GM21737 (cell line): Measurements from ENCODE around the gene KRTAP10-3.
"Not testable (repeated sequence)": the region's sequence is repeated elsewhere in the genome, so short reads cannot be mapped to it uniquely, and the experiment has no call there.

ENCODE experiments used
- ATAC-seq: cut with Tn5 transposase; IDR thresholded peaks from one replicate; pipeline ENCODE4 v1.9.1; 2021; ENCODE audit warnings: mild to moderate bottlenecking, moderate library complexity; ENCODE audit not compliant: unreplicated experiment

The KRTAP10-3 gene

DNA sequence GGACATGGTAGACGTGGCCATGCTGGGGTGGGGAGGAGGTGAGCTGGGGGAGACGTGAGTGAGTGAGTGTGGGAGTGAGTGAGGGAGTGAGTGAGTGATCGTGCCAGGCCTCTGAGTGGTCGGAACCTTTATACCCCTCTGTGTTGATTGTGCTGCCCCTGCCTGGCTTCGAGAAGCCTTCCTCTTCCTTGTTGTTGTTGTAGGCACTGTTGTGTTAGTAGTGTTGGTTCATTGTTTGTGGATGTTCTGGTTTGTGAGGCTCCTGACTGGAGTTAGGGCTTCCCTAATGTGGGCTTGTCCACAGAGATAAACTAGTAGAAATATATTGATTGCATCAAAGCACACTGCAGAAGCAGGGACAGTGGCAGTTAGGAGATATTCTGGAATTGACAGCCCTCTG is at the start of gene KRTAP10-3:
Gene KRTAP10-3 (minus strand): TSS at position 101 of the 400 bp plus-strand sequence. CDS start 80 bp downstream, at position 21.
- no peak for ATAC-seq

DNA sequence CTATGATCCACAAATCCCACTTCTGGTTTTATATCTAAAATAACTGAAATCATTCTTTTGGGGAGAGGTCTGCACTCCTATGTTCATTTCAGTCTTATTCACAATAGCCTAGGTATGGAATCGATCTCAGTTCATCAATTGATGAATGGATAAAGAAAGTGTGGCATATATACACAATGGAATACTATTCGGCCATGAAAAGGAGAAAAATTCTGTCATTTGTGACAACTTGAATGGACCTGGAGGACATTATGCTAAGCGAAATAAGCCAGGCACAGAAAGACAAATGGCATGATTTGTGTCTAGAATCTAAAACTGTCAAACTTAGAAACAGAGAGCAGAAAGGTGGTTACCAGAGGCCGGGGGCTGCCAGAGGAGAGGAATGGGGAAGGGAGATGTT is 47.9 kb upstream of the KRTAP10-3 start:
- no peak for ATAC-seq

DNA sequence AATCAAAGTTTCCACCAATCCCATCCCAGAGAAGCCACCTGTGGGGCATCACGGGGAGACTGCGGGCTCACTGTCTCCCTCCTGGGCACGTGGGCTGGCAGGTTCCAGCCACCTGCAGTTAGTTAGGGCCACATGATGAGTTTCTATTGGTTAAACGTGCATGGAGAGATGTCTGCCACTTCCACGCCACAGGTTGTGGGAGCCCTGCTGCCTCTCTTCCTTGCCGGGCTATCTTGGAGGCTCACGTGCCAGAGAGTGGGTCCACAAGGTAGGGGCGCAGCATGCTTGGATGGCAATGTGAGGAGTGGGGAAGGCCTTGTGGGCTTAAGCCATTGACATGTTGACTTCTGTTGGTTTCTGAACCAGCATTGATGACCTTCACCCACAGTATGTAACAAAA is 45.3 kb upstream of the KRTAP10-3 start:
- no peak for ATAC-seq

GRCh38 chr21:44603109-44603875 is 44.7 kb upstream of the KRTAP10-3 start:
- no peak for ATAC-seq

DNA sequence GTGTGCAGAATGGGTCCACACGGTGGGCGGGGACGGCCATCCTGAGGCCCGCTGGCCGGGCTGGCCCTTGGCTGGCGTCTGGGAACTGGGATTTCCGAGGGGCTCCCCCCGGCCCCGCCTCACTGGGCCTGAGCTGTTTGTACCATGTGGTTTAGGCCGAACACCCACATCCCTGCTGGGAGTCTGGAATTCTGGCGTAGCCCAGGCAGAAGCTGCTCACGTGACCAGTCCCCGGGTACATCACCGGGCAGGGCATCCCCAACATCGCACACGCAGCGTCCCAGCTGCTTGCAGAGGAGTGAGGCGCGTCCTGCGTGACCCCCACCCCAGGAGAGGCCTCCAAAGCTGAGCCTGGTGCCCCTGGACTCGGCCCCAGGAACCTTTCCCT is 43.9 kb upstream of the KRTAP10-3 start:
- ATAC-seq = no peak

DNA sequence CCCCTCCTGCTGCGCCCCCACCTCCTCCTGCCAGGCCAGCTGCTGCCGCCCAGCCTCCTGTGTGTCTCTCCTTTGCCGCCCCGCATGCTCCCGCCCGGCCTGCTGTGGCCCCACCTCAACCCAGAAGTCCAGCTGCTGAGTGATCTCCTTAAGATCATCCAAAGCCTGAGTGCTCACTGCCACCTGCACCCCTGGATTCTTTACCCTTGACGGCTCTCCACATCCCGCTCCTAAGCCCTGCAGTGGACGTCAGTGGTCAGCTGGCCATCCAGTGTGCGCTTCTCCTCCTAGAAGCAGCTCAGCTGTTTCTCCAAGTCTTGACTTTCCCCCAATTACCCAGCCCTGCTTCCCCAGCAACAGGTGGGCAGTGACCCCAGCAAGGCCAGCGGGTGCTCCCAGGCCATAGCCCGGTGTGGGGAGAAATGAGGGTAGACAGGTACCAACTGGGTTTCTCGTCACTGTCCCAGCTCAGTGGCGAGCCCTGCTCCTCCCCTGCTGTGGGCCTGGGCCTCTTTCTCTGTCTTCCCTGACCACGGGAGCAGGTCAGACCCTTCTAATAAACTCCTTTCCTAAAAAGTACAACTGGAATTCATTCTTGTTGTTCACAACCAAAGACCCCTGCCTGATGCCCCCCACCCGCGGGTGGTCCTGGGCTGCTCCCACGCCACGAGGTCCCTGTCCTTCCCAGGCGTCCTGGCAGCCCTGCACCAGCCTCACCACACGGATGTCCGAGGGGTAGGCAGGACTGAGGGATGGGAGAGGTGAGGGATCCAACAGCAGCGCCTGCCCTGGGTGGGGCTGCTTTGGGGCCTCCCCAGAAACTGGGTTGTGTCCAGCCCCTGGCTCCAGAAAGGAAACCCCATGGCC is 43.2 kb upstream of the KRTAP10-3 start:
- ATAC-seq = no peak

- not testable (repeated sequence) for ATAC-seq
These were observed 42.5 kb upstream of the KRTAP10-3 start for GRCh38 chr21:44601091-44601490.

DNA sequence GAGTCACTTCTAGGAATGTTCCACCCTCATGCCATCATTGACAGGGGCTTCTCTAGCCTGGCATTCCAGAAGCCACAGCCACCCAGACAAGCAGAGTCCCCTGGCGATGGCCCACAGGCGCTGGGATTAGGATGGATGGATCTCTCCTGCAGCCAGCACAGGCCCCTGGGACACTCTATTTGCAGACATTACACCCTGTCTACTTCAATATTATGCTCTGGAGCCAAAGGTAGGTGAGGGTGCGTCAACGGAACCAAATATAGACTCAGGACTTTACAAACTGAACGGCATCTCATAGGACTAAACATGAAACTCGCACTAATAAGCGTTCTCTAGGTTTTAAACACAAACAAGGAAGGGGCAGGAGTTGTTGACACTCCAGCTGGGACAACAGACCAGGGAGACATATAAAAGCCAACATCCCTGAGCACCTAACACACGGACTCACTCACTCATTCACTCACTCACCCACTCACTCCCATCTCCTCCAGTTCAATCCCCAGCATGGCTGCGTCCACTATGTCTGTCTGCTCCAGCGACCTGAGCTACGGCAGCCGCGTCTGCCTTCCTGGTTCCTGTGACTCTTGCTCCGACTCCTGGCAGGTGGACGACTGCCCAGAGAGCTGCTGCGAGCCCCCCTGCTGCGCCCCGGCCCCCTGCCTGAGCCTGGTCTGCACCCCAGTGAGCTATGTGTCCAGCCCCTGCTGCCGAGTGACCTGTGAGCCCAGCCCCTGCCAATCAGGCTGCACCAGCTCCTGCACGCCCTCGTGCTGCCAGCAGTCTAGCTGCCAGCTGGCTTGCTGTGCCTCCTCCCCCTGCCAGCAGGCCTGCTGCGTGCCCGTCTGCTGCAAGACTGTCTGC is 41.8 kb upstream of the KRTAP10-3 start, which contains the start of gene KRTAP10-7:
Gene KRTAP10-7 (plus strand): TSS at position 480 of the 861 bp plus-strand sequence. CDS start 25 bp downstream, at position 505.
- ATAC-seq = not testable (repeated sequence)

GRCh38 chr21:44599264-44600029 is 40.9 kb upstream of the KRTAP10-3 start:
- no peak for ATAC-seq

GRCh38 chr21:44598061-44598460 is 39.5 kb upstream of the KRTAP10-3 start:
- no peak for ATAC-seq

DNA sequence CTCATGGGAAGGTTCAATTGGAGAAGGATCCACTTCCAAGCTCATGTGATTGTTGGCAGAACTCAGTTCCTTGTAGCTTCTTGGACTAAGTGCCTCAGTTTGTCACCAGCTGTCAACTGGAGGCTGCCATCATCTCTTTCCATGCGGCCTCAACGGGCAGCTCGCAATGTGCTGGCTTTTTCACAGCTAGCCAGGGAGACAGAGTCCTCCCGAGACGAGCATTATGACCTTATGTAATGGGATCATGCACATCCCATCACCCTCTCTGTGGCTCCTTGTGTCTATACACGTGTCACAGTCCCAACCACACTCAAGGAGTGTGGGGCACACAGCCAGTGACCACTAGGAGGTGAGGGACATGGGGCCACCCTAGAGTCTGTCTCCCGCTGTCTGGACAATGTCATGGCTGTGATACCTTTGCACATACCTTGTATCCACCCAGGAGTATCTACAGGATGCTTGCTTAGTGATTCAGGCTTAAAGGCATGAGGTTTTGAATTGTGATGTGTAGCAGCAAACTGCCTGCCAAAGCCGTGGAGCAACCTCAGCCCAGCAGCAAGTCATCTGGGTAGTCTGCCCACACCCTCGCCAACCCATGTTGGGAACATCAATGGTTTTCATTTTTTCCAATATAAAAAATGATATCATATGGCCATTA is 37.6 kb upstream of the KRTAP10-3 start:
- no peak for ATAC-seq

DNA sequence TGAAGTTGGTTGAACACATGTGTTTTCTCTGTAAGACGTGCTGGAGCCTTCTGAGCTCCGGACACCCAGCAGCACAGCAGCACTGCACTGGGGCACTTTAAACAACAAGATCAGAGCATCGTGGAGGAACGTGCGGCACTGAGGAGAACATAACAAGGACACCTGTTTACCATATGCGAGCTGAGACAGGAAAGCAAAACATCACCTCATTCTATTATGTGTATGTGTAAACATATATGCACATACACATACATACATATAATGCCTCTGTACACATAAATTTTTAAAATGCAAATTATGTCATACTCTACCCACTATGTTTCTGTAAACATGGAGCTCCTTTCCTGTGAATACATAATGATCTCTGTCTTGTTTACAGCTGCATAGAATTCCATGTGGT is 36.9 kb upstream of the KRTAP10-3 start:
- no peak for ATAC-seq

- ATAC-seq = no peak
These were observed 35.9 kb upstream of the KRTAP10-3 start for GRCh38 chr21:44594406-44594916.

GRCh38 chr21:44593598-44594405 is 35.2 kb upstream of the KRTAP10-3 start:
- ATAC-seq = no peak

DNA sequence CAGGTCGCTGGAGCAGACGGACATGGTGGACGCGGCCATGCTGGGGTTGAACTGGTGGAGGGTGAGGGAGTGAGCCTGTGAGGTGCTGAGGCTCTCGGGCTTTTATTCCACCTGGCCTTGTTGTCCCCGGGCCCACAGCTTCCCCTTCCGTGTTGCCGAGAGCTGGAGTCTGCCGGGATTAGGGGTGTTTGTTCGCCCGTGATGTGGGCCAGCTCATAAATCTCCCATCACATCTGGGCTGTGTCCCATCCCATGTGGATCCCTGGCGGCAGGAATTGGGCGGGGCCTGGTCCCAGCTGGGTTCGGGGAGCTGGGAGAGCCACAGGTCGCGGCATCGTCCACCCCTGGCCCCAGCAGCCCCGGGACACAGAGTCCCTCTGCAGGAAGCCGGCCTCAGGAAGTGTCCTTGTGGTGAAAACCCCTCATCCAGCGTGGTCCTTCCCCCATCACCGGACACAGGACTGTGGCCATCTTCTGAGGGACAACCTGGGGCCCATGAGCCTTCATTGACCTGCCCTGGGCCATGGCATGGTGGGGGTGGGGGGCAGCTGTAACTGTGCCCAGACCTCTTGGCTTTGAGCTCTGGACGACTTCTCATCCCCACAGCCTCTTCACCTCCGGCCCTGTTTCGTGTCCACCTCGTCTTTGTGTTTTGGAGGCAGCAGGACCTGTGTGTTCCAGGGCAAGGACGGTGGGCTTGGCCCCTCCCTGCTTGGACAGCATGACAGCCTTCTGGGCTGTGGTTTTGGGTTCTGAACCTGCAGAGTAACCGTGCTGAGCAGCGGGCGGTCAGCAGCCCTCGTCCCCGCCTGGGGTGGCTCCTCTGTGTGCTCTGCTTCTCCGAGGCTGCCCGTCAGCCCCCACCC is 34.1 kb upstream of the KRTAP10-3 start, which contains the start of gene KRTAP10-6:
Gene KRTAP10-6 (minus strand): TSS at position 60 of the 866 bp plus-strand sequence. CDS start 21 bp downstream, at position 39.
- no peak for ATAC-seq

DNA sequence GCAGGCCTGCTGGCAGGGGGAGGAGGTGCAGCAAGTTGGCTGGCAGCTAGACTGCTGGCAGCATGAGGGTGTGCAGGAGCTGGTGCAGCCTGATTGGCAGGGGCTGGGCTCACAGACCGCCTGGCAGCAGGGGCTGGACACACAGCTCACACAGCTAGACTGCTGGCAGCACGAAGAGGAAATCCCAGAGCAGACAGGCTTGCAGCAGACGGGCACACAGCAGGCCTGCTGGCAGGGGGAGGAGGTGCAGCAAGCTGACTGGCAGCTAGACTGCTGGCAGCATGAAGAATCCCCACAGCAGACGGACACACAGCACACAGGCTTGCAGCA is 33.2 kb upstream of the KRTAP10-3 start:
- ATAC-seq = not testable (repeated sequence)
